Immature natural killer cell (primary cell): ENCODE data around the gene PCK1. TPM values are rescaled to one million over a fixed set of nuclear protein-coding genes. Genes with fewer than 3 reads are reported as not detected.

ENCODE experiments used
- polyA plus RNA-seq, 3 donors: library from polyadenylated mRNA; unstranded; fragments of 300-500 nt; fragmentation: Illumina TruSeq; gene quantifications; one replicate each; pipeline ENCODE4 v1.2.3, GENCODE V29; 2021

PCK1 gene
- polyA plus RNA-seq, 3 donors from 2014 or later: not detected

Other genes starting within 250 kb of the PCK1 start
- gene SPO11, start 231.3 kb upstream of the PCK1 start, polyA plus RNA-seq: not detected
- 10 to 100 TPM; 35.7 to 54.5 (median 40.3) TPM for gene RAE1, start 209.9 kb upstream of the PCK1 start, polyA plus RNA-seq
- gene RBM38, start 169.7 kb upstream of the PCK1 start, polyA plus RNA-seq: 10 to 100 TPM; 43.6 to 89.1 (median 80.4) TPM
- gene CTCFL, start 36.0 kb upstream of the PCK1 start, polyA plus RNA-seq: not detected
- gene ZBP1, start 59.3 kb downstream of the PCK1 start, polyA plus RNA-seq: 10 to 100 TPM; 29.0 to 43.5 (median 32.2) TPM
- gene PMEPA1, start 148.9 kb downstream of the PCK1 start, polyA plus RNA-seq: not detected